Parathyroid adenoma (tissue), 2 donors: ENCODE measurements around the gene PRICKLE2.

Experiments
- H2AFZ ChIP-seq: fragments of 300-600 bp; sonication (generic); one replicate; pipeline ENCODE4 v1.7.0; 2017; ENCODE audit warnings: antibody characterized with exemption, mild to moderate bottlenecking
- H3K27ac ChIP-seq: fragments of 300-600 bp; sonication (generic); one replicate; pipeline ENCODE4 v1.7.0; 2017
- H3K27me3 ChIP-seq: fragments of 300-600 bp; sonication (generic); one replicate; pipeline ENCODE4 v1.7.0; 2017; ENCODE audit warnings: low read length; ENCODE audit not compliant: control insufficient read depth, insufficient read depth
- H3K36me3 ChIP-seq: fragments of 300-600 bp; sonication (generic); one replicate; pipeline ENCODE4 v1.7.0; 2017; ENCODE audit warnings: low read length; ENCODE audit not compliant: control insufficient read depth, insufficient read depth
- H3K4me1 ChIP-seq: fragments of 300-600 bp; sonication (generic); one replicate; pipeline ENCODE4 v1.7.0; 2017; ENCODE audit warnings: control low read depth
- H3K4me2 ChIP-seq: fragments of 300-600 bp; sonication (generic); one replicate; pipeline ENCODE4 v1.7.0; 2017; ENCODE audit warnings: low read length
- H3K4me3 ChIP-seq: fragments of 300-600 bp; sonication (generic); one replicate; pipeline ENCODE4 v1.7.0; 2017; ENCODE audit warnings: low read depth, low read length
- H3K79me2 ChIP-seq: fragments of 300-600 bp; sonication (generic); one replicate; pipeline ENCODE4 v1.7.0; 2017; ENCODE audit warnings: control low read depth
- H3K9ac ChIP-seq: fragments of 300-600 bp; sonication (generic); one replicate; pipeline ENCODE4 v1.7.0; 2017; ENCODE audit warnings: mild to moderate bottlenecking
- H3K9me3 ChIP-seq: fragments of 300-600 bp; sonication (generic); one replicate; pipeline ENCODE4 v1.7.0; 2017; ENCODE audit warnings: low read length; ENCODE audit not compliant: control insufficient read depth
- CTCF ChIP-seq: fragments of 300-600 bp; sonication (generic); IDR thresholded peaks from one replicate; pipeline ENCODE4 v1.7.0; 2017; ENCODE audit warnings: antibody characterized with exemption, mild to moderate bottlenecking
- donor health status: primary hyperparathyroidism.

The PRICKLE2 gene

GRCh38 chr3:64054488-64054887, 170.8 kb downstream of the PRICKLE2 start:
- Histone ChIP-seq H2AFZ (no peak overlapping the region), H3K9me3 (no peaks in the 10 kb centered on the region), H3K27me3 (no peaks in the 10 kb centered on the region), H3K9ac (no peak overlapping the region), H3K4me3 (no peak overlapping the region), H3K36me3 (no peaks in the 10 kb centered on the region), H3K4me1 (peaks cover 6% of the 10 kb centered on the region), H3K4me2 (no peak overlapping the region), H3K27ac (no peak overlapping the region), H3K79me2 (no peaks in the 10 kb centered on the region)
- TF ChIP-seq CTCF = no peak

GRCh38 chr3:64053581-64053980, 171.7 kb downstream of the PRICKLE2 start:
- Histone ChIP-seq H3K9me3 (no peaks in the 10 kb centered on the region), H3K27ac (no peak overlapping the region), H3K9ac (no peak overlapping the region), H3K4me3 (no peak overlapping the region), H2AFZ (no peak overlapping the region), H3K79me2 (no peaks in the 10 kb centered on the region), H3K4me2 (no peak overlapping the region), H3K4me1 (peaks cover 6% of the 10 kb centered on the region), H3K36me3 (no peaks in the 10 kb centered on the region), H3K27me3 (no peaks in the 10 kb centered on the region)
- TF ChIP-seq CTCF = no peak

GRCh38 chr3:64053117-64053516, 172.1 kb downstream of the PRICKLE2 start:
- TF ChIP-seq CTCF = no peak
- no peak overlapping the region for H2AFZ ChIP-seq

GRCh38 chr3:64049832-64050231, 175.4 kb downstream of the PRICKLE2 start:
- Histone ChIP-seq H3K9ac (no peak overlapping the region), H3K4me3 (no peak overlapping the region), H3K9me3 (no peaks in the 10 kb centered on the region), H3K4me1 (peaks cover 6% of the 10 kb centered on the region), H3K27me3 (no peaks in the 10 kb centered on the region), H3K27ac (no peak overlapping the region), H3K4me2 (no peak overlapping the region), H3K79me2 (no peaks in the 10 kb centered on the region), H2AFZ (no peak overlapping the region), H3K36me3 (no peaks in the 10 kb centered on the region)
- TF ChIP-seq CTCF = no peak

More at GRCh38 chr3:64053117-64053516, 172.1 kb downstream of the PRICKLE2 start:
- H3K36me3 ChIP-seq = no peaks in the 10 kb centered on the region
- no peak overlapping the region for H3K4me3 ChIP-seq
- H3K27me3 ChIP-seq = no peaks in the 10 kb centered on the region
- H3K27ac ChIP-seq = no peak overlapping the region
- no peak overlapping the region for H3K9ac ChIP-seq
- H3K79me2 ChIP-seq = no peaks in the 10 kb centered on the region
- no peak overlapping the region for H3K4me2 ChIP-seq
- H3K9me3 ChIP-seq = no peaks in the 10 kb centered on the region
- peaks cover 6% of the 10 kb centered on the region for H3K4me1 ChIP-seq

- no peaks in the 10 kb centered on the region for H3K9me3 ChIP-seq
- H3K79me2 ChIP-seq = no peaks in the 10 kb centered on the region
- H3K4me3 ChIP-seq = no peak overlapping the region
- no peaks in the 10 kb centered on the region for H3K27me3 ChIP-seq
- H3K9ac ChIP-seq = no peak overlapping the region
- H2AFZ ChIP-seq = no peak overlapping the region
- no peaks in the 10 kb centered on the region for H3K36me3 ChIP-seq
- H3K4me1 ChIP-seq = peaks cover 6% of the 10 kb centered on the region
- no peak for TF ChIP-seq CTCF
- H3K4me2 ChIP-seq = no peak overlapping the region
- no peak overlapping the region for H3K27ac ChIP-seq
Measured at GRCh38 chr3:64049136-64049535, 176.1 kb downstream of the PRICKLE2 start.
